Smooth muscle cell (in vitro differentiated cells): Measurements from ENCODE around the gene MBLAC2. TPM values are rescaled to one million over a fixed set of nuclear protein-coding genes. Genes with fewer than 3 reads are reported as not detected.

Source experiments
- DNase-seq: peaks from one replicate; lab custom pipeline; 2025; ENCODE audit not compliant: unreplicated experiment; lab: John Stamatoyannopoulos, UW
- H2AFZ ChIP-seq: fragments of 200-600 bp; sonication (generic); 2 replicates; pipeline ENCODE4 v1.6.0; 2016; ENCODE audit warnings: antibody characterized with exemption, low read depth, mild to moderate bottlenecking
- H3F3A ChIP-seq: fragments of 200-600 bp; sonication (generic); 2 replicates; pipeline ENCODE4 v1.6.0; 2017; ENCODE audit warnings: antibody characterized with exemption, low read depth
- H3K27ac ChIP-seq: fragments of 200-600 bp; sonication (generic); 2 replicates; pipeline ENCODE4 v1.5.1; 2016; ENCODE audit warnings: low read depth, mild to moderate bottlenecking
- H3K27me3 ChIP-seq: fragments of 200-600 bp; sonication (generic); 2 replicates; pipeline ENCODE4 v1.6.1; 2016; ENCODE audit warnings: low read depth, mild to moderate bottlenecking
- H3K36me3 ChIP-seq: fragments of 200-600 bp; sonication (generic); 2 replicates; pipeline ENCODE4 v1.5.1; 2016; ENCODE audit warnings: low read depth
- H3K4me1 ChIP-seq: fragments of 200-600 bp; sonication (generic); 2 replicates; pipeline ENCODE4 v1.5.1; 2016; ENCODE audit warnings: low read depth
- H3K4me2 ChIP-seq: fragments of 200-600 bp; sonication (generic); 2 replicates; pipeline ENCODE4 v1.6.0; 2016; ENCODE audit warnings: mild to moderate bottlenecking
- H3K4me3 ChIP-seq: fragments of 200-600 bp; sonication (generic); 2 replicates; pipeline ENCODE4 v1.5.1; 2016; ENCODE audit warnings: mild to moderate bottlenecking
- H3K79me2 ChIP-seq: fragments of 200-600 bp; sonication (generic); 2 replicates; pipeline ENCODE4 v1.6.0; 2016; ENCODE audit warnings: low read depth, mild to moderate bottlenecking
- H3K9ac ChIP-seq: fragments of 200-600 bp; sonication (generic); 2 replicates; pipeline ENCODE4 v1.6.0; 2016; ENCODE audit warnings: low read depth
- H3K9me3 ChIP-seq: fragments of 200-600 bp; sonication (generic); replicated peaks from 2 replicates; pipeline ENCODE4 v1.5.1; 2016; ENCODE audit warnings: low read depth
- H4K20me1 ChIP-seq: fragments of 200-600 bp; sonication (generic); 2 replicates; pipeline ENCODE4 v1.6.0; 2016; ENCODE audit warnings: low read depth
- WGBS: methylation state at CpG from one replicate; pipeline ENCODE4 v1.1.7; 2016; ENCODE audit warnings: low lambda C conversion rate; 5-methylcytosine and 5-hydroxymethylcytosine counted together
- polyA plus RNA-seq: library from polyadenylated mRNA; unstranded; fragments of >200 nt; fragmentation: Nextera tagmentation; extraction: Ambion mirVana; gene quantifications from 2 replicates; pipeline ENCODE4 v1.2.1, GENCODE V29; 2016
- total RNA-seq: library from RNA; depleted of rRNA; stranded (reverse); fragments of >200 nt; gene quantifications from 2 replicates; pipeline ENCODE4 v1.2.3, GENCODE V29; 2014
- TF ChIP-seq, protein P1 (sequence below): fragments of 200-600 bp; sonication (generic); IDR thresholded peaks from 2 replicates; pipeline ENCODE4 v1.5.1; 2017; ENCODE audit warnings: borderline replicate concordance, mild to moderate bottlenecking, antibody characterized with exemption; ENCODE audit not compliant: insufficient read depth, poor library complexity, severe bottlenecking

Gene MBLAC2
- total and polyA plus RNA-seq, 2 experiments from 2014 or later: 1.9 to 3.8 TPM

DNA sequence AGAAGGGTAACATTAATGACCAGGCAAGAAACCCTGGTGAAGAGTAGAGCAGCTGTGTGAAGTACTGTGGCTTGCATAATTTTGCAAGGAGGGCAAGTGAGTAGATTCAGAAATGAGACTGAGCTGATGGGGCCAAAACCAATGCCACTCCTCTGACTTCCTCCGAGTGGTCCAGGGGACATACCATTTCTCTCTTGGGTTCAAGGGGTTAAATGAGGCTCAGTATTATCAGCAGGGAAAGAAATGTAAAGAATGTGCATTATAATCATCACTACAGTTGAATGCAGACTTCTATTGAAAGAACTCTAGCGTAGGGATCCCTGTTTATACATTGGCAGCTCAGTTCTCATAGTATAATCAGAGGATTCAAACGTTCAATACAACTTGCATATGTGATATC is 10.0 kb upstream of the MBLAC2 start:
- DNase-seq: no peak
- Histone ChIP-seq H3K27ac (no peak overlapping the region), H3K36me3 (no peaks in the 10 kb centered on the region), H3K79me2 (no peaks in the 10 kb centered on the region), H3K4me2 (no peak overlapping the region), H4K20me1 (no peaks in the 10 kb centered on the region), H3K9me3 (no peaks in the 10 kb centered on the region), H3F3A (no peaks in the 10 kb centered on the region), H3K4me1 (no peaks in the 10 kb centered on the region), H3K4me3 (no peak overlapping the region), H3K27me3 (no peaks in the 10 kb centered on the region), H2AFZ (no peak overlapping the region), H3K9ac (no peak overlapping the region)
- TF ChIP-seq, protein P1, sequence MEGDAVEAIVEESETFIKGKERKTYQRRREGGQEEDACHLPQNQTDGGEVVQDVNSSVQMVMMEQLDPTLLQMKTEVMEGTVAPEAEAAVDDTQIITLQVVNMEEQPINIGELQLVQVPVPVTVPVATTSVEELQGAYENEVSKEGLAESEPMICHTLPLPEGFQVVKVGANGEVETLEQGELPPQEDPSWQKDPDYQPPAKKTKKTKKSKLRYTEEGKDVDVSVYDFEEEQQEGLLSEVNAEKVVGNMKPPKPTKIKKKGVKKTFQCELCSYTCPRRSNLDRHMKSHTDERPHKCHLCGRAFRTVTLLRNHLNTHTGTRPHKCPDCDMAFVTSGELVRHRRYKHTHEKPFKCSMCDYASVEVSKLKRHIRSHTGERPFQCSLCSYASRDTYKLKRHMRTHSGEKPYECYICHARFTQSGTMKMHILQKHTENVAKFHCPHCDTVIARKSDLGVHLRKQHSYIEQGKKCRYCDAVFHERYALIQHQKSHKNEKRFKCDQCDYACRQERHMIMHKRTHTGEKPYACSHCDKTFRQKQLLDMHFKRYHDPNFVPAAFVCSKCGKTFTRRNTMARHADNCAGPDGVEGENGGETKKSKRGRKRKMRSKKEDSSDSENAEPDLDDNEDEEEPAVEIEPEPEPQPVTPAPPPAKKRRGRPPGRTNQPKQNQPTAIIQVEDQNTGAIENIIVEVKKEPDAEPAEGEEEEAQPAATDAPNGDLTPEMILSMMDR: no peak
- WGBS: 73% methylated on average over 3 of the region's 3 CpGs

DNA sequence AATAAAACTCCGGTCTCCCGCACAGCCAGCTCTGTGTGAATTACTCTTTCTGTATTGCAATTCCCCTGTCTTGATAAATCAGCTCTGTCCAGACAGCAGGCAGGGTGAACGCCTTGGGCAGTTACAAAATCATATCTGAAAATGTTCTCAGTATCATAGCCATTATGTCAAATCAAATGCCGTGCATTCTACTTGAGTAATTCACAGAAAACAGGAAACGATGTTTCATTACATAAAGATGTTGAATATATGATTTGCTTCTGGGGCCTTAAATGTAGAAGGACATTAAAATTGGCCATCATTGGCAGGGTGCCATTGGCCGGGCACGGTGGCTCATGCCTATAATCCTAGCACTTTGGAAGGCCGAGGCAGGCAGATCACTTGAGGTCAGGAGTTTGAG is 8.6 kb upstream of the MBLAC2 start:
- H3K4me2 ChIP-seq: no peak overlapping the region
- H3K27ac ChIP-seq: no peak overlapping the region
- no peak overlapping the region for H3K4me3 ChIP-seq
- H3K36me3 ChIP-seq: no peaks in the 10 kb centered on the region
- no peak for DNase-seq
- H4K20me1 ChIP-seq: no peaks in the 10 kb centered on the region
- H3K27me3 ChIP-seq: no peaks in the 10 kb centered on the region
- H2AFZ ChIP-seq: no peak overlapping the region
- TF ChIP-seq, protein P1: no peak
- no peaks in the 10 kb centered on the region for H3F3A ChIP-seq
- WGBS: 98% methylated on average over 8 of the region's 8 CpGs
- no peak overlapping the region for H3K9ac ChIP-seq
- H3K79me2 ChIP-seq: no peaks in the 10 kb centered on the region
- no peaks in the 10 kb centered on the region for H3K4me1 ChIP-seq
- H3K9me3 ChIP-seq: no peaks in the 10 kb centered on the region

DNA sequence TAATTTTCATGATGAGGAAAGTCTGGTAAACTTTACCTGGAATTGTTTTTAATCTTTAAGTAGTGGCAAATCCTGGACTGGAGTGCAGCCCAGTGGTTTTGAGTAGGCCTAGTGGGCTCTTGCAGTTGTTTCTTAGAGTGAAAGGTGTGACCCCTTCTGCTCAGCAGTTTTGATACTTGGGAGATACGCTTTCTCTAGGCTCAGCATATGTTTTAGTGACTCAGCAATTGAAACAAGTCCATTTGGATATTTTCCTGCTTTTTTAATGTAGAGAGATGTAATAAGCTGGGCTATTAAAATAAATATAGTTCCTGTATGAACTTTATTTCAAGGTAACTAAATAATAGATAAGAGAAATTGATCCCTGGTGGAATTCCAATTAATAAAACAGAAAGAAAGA is 6.1 kb upstream of the MBLAC2 start:
- no peaks in the 10 kb centered on the region for H3K27me3 ChIP-seq
- H3F3A ChIP-seq: no peaks in the 10 kb centered on the region
- H3K79me2 ChIP-seq: no peaks in the 10 kb centered on the region
- H3K9ac ChIP-seq: no peak overlapping the region
- H3K36me3 ChIP-seq: no peaks in the 10 kb centered on the region
- H3K27ac ChIP-seq: no peak overlapping the region
- DNase-seq: no peak
- H3K4me3 ChIP-seq: no peak overlapping the region
- peaks cover 7% of the 10 kb centered on the region for H3K4me1 ChIP-seq
- H4K20me1 ChIP-seq: no peaks in the 10 kb centered on the region
- no peak overlapping the region for H3K4me2 ChIP-seq
- WGBS: 100% methylated on average over 1 of the region's 1 CpG
- TF ChIP-seq, protein P1: no peak
- H2AFZ ChIP-seq: no peak overlapping the region
- H3K9me3 ChIP-seq: no peaks in the 10 kb centered on the region

DNA sequence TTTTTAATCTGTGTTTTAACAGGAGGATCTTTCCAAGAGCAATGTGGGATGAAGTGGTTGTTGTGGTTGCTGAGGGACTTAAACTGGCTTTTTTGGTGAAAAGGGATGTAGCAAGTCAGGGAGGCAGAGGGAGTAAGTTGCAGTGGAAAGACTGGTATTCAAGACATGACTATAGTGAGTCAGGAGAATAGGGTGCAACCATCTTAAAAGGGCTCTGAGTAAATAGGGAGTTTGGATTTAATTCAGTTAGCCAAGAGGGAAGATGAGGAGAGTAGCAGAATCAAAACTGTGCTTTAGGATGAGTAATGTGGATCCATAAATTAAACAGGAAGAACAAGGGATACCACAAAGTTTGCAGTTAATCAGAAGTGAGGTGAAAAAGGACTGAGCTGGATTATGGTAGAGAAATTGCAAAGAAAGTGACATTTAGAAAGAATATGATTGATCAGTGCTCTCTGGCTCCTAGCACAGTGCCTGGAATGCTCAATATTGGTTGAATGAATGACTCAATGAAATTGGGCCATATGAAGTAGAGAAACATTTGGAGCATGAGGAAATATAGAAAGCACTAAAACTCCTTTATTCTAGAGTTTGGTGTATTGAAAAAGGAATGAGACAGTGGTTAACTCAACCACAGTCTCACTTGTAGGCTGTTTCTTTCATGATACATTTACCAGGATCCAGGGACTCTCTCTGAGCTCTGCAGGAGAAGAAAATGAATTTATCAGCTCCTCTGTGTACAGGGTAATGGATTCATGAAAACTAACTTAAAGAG is 5.2 kb upstream of the MBLAC2 start:
- no peak for DNase-seq
- TF ChIP-seq, protein P1: no peak
- Histone ChIP-seq H3K9me3 (no peaks in the 10 kb centered on the region), H3K27me3 (no peaks in the 10 kb centered on the region), H3K27ac (no peak overlapping the region), H3K79me2 (no peaks in the 10 kb centered on the region), H3K4me3 (no peak overlapping the region), H3K4me2 (no peak overlapping the region), H3K9ac (no peak overlapping the region), H3F3A (no peaks in the 10 kb centered on the region), H3K4me1 (peaks cover 16% of the 10 kb centered on the region), H4K20me1 (no peaks in the 10 kb centered on the region), H2AFZ (no peak overlapping the region), H3K36me3 (no peaks in the 10 kb centered on the region)
